LHCN-M2 (cell line): Measurements from ENCODE around the gene ZBTB43. TPM values are rescaled to one million over a fixed set of nuclear protein-coding genes. Genes with fewer than 3 reads are reported as not detected.

Experiments used
- DNase-seq: peaks from one replicate; pipeline ENCODE4 v3.0.0-alpha.2; 2012; ENCODE audit warnings: low read depth
- total RNA-seq: library from RNA; depleted of rRNA; stranded (reverse); fragments of >200 nt; gene quantifications from 2 replicates; pipeline ENCODE4 v1.2.3, GENCODE V29; 2014

Gene ZBTB43
- total RNA-seq, 1 experiment from 2014 or later, result 12.3 TPM

- DNase-seq, result no peak
Observed at GRCh38 chr9:126857261-126857960, 52.6 kb downstream of the ZBTB43 start.

GRCh38 chr9:126859111-126859510 is 54.3 kb downstream of the ZBTB43 start:
- DNase-seq, result no peak

- peak; percentile 41 for DNase-seq
Observed at GRCh38 chr9:126860077-126860756, 55.4 kb downstream of the ZBTB43 start, which contains the start of gene ZBTB34. Gene ZBTB34, plus strand, starts transcription at chr9:126860639. Its CDS starts 18,761 bp downstream, at chr9:126879400.

- DNase-seq, result no peak
Observed at GRCh38 chr9:126860757-126861466, 56.1 kb downstream of the ZBTB43 start.

GRCh38 chr9:126861707-126862103 is 56.9 kb downstream of the ZBTB43 start:
- DNase-seq, result no peak

GRCh38 chr9:126862104-126862761 is 57.4 kb downstream of the ZBTB43 start:
- DNase-seq, result no peak

GRCh38 chr9:126864771-126865170 is 59.9 kb downstream of the ZBTB43 start:
- no peak for DNase-seq

GRCh38 chr9:126869368-126869767 is 64.5 kb downstream of the ZBTB43 start:
- DNase-seq, result no peak

- no peak for DNase-seq
Observed at GRCh38 chr9:126872516-126872915, 67.7 kb downstream of the ZBTB43 start.

- DNase-seq, result peak; percentile 30
Observed at GRCh38 chr9:126874546-126875314, 69.9 kb downstream of the ZBTB43 start.

GRCh38 chr9:126875756-126876510 is 71.1 kb downstream of the ZBTB43 start:
- no peak for DNase-seq

- no peak for DNase-seq
Observed at GRCh38 chr9:126876531-126876930, 71.7 kb downstream of the ZBTB43 start.

GRCh38 chr9:126877418-126877817 is 72.6 kb downstream of the ZBTB43 start:
- no peak for DNase-seq

- no peak for DNase-seq
Observed at GRCh38 chr9:126879288-126879687, 74.4 kb downstream of the ZBTB43 start.

GRCh38 chr9:126880226-126880946 is 75.5 kb downstream of the ZBTB43 start:
- no peak for DNase-seq

- no peak for DNase-seq
Observed at GRCh38 chr9:126880947-126881332, 76.1 kb downstream of the ZBTB43 start.

GRCh38 chr9:126882746-126883145 is 77.9 kb downstream of the ZBTB43 start:
- DNase-seq, result no peak

- no peak for DNase-seq
Observed at GRCh38 chr9:126883636-126884035, 78.8 kb downstream of the ZBTB43 start.

- DNase-seq, result no peak
Observed at GRCh38 chr9:126885131-126885641, 80.3 kb downstream of the ZBTB43 start.
